Vagina (tissue), 2 donors: ENCODE measurements around the gene USP14.

Experiments used
- CTCF ChIP-seq, 3 experiments: fragments of 450-650 bp in 2 of 3; fragments of 200-600 bp in 1 of 3; sonication (generic) in 1 of 3; IDR thresholded peaks; one replicate each; pipeline ENCODE4 v1.5.1; 2017 to 2019; ENCODE audit warnings: antibody characterized with exemption in 3 of 3, mild to moderate bottlenecking in 2 of 3, moderate library complexity in 2 of 3
- POLR2A ChIP-seq, 2 donors: fragments of 450-650 bp; IDR thresholded peaks; one replicate each; pipeline ENCODE4 v1.6.1; 2017; ENCODE audit warnings: antibody characterized with exemption in 2 of 2, mild to moderate bottlenecking in 2 of 2, moderate library complexity in 2 of 2

DNA sequence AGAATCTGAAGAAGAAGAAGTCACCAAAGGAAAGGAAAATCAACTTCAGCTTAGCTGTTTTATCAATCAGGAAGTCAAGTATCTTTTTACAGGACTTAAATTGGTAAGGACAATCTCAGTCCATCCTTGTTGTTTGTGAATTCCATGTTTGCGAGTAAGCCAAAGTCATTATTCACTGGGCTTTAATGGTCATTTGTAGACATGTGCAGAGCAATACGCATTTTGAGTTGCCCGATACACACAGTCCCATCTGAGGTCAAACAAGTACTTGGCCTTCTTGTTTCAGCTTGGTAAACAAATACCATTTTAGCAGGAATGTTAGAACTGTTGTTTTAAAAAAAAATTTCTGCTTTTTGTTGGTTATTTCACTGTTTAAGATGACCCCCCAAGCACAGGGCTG is 40.9 kb downstream of the USP14 start:
- TF ChIP-seq CTCF (IDR thresholded peaks at IDR 0.05), result no peak
- TF ChIP-seq POLR2A (IDR thresholded peaks at IDR 0.05), result no peak
